ENCODE measurements around the gene SORBS1. TPM values are rescaled to one million over a fixed set of nuclear protein-coding genes. Genes with fewer than 3 reads are reported as not detected.

Gene SORBS1
- total and polyA plus RNA-seq, 4 donors = 33.2 to 71.3 (median 44.1) TPM

DNA sequence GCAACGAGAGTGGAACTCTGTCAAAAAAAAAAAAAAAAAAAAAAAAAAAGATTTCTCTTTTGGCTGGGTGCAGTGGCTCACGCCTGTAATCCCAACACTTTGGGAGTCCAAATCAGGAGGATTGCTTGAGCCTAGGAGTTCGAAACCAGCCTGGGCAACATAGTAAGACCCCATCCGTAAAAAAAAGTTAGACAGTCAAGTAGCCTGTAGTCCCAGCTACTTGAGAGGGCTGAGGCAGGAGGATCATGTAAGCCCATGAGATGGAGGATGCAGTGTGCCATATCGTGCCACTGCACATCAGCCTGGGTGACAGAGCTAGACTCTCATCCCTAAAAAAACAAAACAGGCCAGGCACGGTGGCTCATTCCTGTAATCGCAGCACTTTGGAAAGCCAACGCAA lies 295.6 kb downstream of the SORBS1 start:
- Histone ChIP-seq H3K4me3 (ENCODE audit: low read depth in 1 of 3, low read length in 3 of 3) (no peak overlapping the region), H3K9me3 (ENCODE audit: control insufficient read depth in 4 of 4, low read length in 3 of 4) (no peaks in the 10 kb centered on the region), H3K4me1 (ENCODE audit: control insufficient read depth in 4 of 4, insufficient read depth in 4 of 4, low read length in 3 of 4) (peaks cover 0 to 8% (median 4%) of the 10 kb centered on the region in 4 donors), H3K9ac (ENCODE audit: low read depth in 1 of 2, low read length in 2 of 2) (no peak overlapping the region), H3K27ac (ENCODE audit: low read depth in 1 of 2, low read length in 2 of 2) (no peak overlapping the region), H3K27me3 (ENCODE audit: control insufficient read depth in 4 of 4, insufficient read depth in 4 of 4, low read length in 3 of 4) (no peaks in the 10 kb centered on the region), H3K36me3 (ENCODE audit: control insufficient read depth in 4 of 4, insufficient read depth in 3 of 4, low read depth in 1 of 4, low read length in 3 of 4) (peaks cover 3 to 28% (median 15%) of the 10 kb centered on the region in 4 donors)
- 96% methylated on average over 8 of the region's 8 CpGs for WGBS
- no peak for TF ChIP-seq RAD21 (IDR thresholded peaks at IDR 0.05)
- no peak for TF ChIP-seq YY1 (IDR thresholded peaks at IDR 0.05)
- TF ChIP-seq FOXA2 (IDR thresholded peaks at IDR 0.05) = no peak
- TF ChIP-seq, protein P1, sequence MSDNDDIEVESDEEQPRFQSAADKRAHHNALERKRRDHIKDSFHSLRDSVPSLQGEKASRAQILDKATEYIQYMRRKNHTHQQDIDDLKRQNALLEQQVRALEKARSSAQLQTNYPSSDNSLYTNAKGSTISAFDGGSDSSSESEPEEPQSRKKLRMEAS (IDR thresholded peaks at IDR 0.05) = no peak
- no peak for TF ChIP-seq TAF1 (conservative IDR thresholded peaks at IDR 0.05)
- no peak for TF ChIP-seq SP1 (IDR thresholded peaks at IDR 0.05)
- no peak for TF ChIP-seq NR2F2 (IDR thresholded peaks at IDR 0.05)
- TF ChIP-seq GABPA (IDR thresholded peaks at IDR 0.05 in 1 of 2, conservative IDR thresholded peaks at IDR 0.05 in 1 of 2) = no peak
- TF ChIP-seq ATF3 (IDR thresholded peaks at IDR 0.05) = no peak
- no peak for TF ChIP-seq HNF4A (conservative IDR thresholded peaks at IDR 0.05)
- TF ChIP-seq RXRA (IDR thresholded peaks at IDR 0.05) = no peak
- no peak for TF ChIP-seq JUND (IDR thresholded peaks at IDR 0.05)
- TF ChIP-seq, protein P2, sequence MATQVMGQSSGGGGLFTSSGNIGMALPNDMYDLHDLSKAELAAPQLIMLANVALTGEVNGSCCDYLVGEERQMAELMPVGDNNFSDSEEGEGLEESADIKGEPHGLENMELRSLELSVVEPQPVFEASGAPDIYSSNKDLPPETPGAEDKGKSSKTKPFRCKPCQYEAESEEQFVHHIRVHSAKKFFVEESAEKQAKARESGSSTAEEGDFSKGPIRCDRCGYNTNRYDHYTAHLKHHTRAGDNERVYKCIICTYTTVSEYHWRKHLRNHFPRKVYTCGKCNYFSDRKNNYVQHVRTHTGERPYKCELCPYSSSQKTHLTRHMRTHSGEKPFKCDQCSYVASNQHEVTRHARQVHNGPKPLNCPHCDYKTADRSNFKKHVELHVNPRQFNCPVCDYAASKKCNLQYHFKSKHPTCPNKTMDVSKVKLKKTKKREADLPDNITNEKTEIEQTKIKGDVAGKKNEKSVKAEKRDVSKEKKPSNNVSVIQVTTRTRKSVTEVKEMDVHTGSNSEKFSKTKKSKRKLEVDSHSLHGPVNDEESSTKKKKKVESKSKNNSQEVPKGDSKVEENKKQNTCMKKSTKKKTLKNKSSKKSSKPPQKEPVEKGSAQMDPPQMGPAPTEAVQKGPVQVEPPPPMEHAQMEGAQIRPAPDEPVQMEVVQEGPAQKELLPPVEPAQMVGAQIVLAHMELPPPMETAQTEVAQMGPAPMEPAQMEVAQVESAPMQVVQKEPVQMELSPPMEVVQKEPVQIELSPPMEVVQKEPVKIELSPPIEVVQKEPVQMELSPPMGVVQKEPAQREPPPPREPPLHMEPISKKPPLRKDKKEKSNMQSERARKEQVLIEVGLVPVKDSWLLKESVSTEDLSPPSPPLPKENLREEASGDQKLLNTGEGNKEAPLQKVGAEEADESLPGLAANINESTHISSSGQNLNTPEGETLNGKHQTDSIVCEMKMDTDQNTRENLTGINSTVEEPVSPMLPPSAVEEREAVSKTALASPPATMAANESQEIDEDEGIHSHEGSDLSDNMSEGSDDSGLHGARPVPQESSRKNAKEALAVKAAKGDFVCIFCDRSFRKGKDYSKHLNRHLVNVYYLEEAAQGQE (IDR thresholded peaks at IDR 0.05) = no peak
- TF ChIP-seq CTCF (IDR thresholded peaks at IDR 0.05; ENCODE audit: low read depth, low read length, missing input control) = no peak
- TF ChIP-seq HNF4G (IDR thresholded peaks at IDR 0.05) = no peak
- no peak for TF ChIP-seq ZBTB33 (IDR thresholded peaks at IDR 0.05)
- no peak for TF ChIP-seq EGR1 (IDR thresholded peaks at IDR 0.05; ENCODE audit: low read depth in 2 of 2)
- DNase-seq (ENCODE audit: low spot score) = no peak

Measured in liver (tissue), 9 donors.